ENCODE measurements around the gene SLCO2A1. TPM values are rescaled to one million over a fixed set of nuclear protein-coding genes. Genes with fewer than 3 reads are reported as not detected.

The SLCO2A1 gene
- total RNA-seq, 1 donor from 2014 or later: 18.0 TPM

- no peak for DNase-seq
- Histone ChIP-seq H3K27me3 (ENCODE audit: low read depth) (peaks cover 9% of the 10 kb centered on the region), H3K36me3 (no peaks in the 10 kb centered on the region), H3K27ac (replicated peaks) (no peak overlapping the region), H3K4me3 (no peak overlapping the region), H3K4me1 (peaks cover 12% of the 10 kb centered on the region), H3K9me3 (replicated peaks) (no peaks in the 10 kb centered on the region)
- intact Hi-C loops (cut with micrococcal nuclease): no loop called here
- no peak for TF ChIP-seq CTCF (IDR thresholded peaks at IDR 0.05; ENCODE audit: borderline replicate concordance)
Measured at GRCh38 chr3:134014270-134014669, 15.5 kb downstream of the SLCO2A1 start.

- Histone ChIP-seq H3K36me3 (no peaks in the 10 kb centered on the region), H3K4me1 (peaks cover 5% of the 10 kb centered on the region), H3K4me3 (no peak overlapping the region), H3K27me3 (ENCODE audit: low read depth) (peaks cover 9% of the 10 kb centered on the region), H3K9me3 (replicated peaks) (no peaks in the 10 kb centered on the region), H3K27ac (replicated peaks) (no peak overlapping the region)
- no peak for TF ChIP-seq CTCF (IDR thresholded peaks at IDR 0.05; ENCODE audit: borderline replicate concordance)
- DNase-seq: no peak
- intact Hi-C loops (cut with micrococcal nuclease): no loop called here
Measured at GRCh38 chr3:134013280-134013679, 16.4 kb downstream of the SLCO2A1 start.

- no peak for TF ChIP-seq CTCF (IDR thresholded peaks at IDR 0.05; ENCODE audit: borderline replicate concordance)
- no peaks in the 10 kb centered on the region for H3K4me1 ChIP-seq
- intact Hi-C loops (cut with micrococcal nuclease): no loop called here
- peaks cover 9% of the 10 kb centered on the region for H3K27me3 ChIP-seq (ENCODE audit: low read depth)
- H3K4me3 ChIP-seq: no peak overlapping the region
- no peaks in the 10 kb centered on the region for H3K36me3 ChIP-seq
- no peak overlapping the region for H3K27ac ChIP-seq (replicated peaks)
- DNase-seq: no peak
- H3K9me3 ChIP-seq (replicated peaks): peaks cover 12% of the 10 kb centered on the region
Measured at GRCh38 chr3:134009345-134010000, 20.3 kb downstream of the SLCO2A1 start.

- Histone ChIP-seq H3K27ac (replicated peaks) (no peak overlapping the region), H3K36me3 (no peaks in the 10 kb centered on the region), H3K4me1 (no peaks in the 10 kb centered on the region), H3K27me3 (ENCODE audit: low read depth) (peaks cover 9% of the 10 kb centered on the region), H3K4me3 (no peak overlapping the region), H3K9me3 (replicated peaks) (peaks cover 16% of the 10 kb centered on the region)
- DNase-seq: no peak
- intact Hi-C loops (cut with micrococcal nuclease): no loop called here
- TF ChIP-seq CTCF (IDR thresholded peaks at IDR 0.05; ENCODE audit: borderline replicate concordance): no peak
Measured at GRCh38 chr3:134008630-134009156, 21.0 kb downstream of the SLCO2A1 start.

DNA sequence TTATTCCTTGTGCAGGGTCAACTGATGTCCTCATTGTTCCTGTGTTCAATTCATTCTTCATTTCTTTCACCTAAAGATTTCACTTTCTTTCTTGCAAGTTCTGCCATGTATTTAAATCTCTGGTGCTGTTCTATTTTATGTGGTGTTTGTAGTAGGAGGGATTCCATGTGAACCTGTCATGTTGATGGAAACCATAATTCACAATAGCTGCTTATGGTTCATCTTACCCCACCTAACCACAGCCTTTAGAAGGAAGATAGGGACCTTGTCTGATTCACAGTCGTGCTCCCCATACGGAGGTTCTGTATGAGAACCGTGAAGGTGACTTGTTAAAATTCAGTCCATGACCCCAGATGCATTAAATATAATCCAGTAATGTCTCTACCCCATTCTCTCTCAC, 21.9 kb downstream of the SLCO2A1 start:
- Histone ChIP-seq H3K27ac (replicated peaks) (no peak overlapping the region), H3K27me3 (ENCODE audit: low read depth) (peaks cover 9% of the 10 kb centered on the region), H3K9me3 (replicated peaks) (peaks cover 16% of the 10 kb centered on the region), H3K36me3 (no peaks in the 10 kb centered on the region), H3K4me1 (no peaks in the 10 kb centered on the region), H3K4me3 (no peak overlapping the region)
- DNase-seq: no peak
- no peak for TF ChIP-seq CTCF (IDR thresholded peaks at IDR 0.05; ENCODE audit: borderline replicate concordance)
- intact Hi-C loops (cut with micrococcal nuclease): no loop called here

All from left ventricle myocardium inferior (tissue), 1 donor.